ENCODE measurements around the gene HILPDA. TPM values are rescaled to one million over a fixed set of nuclear protein-coding genes. Genes with fewer than 3 reads are reported as not detected.

HILPDA gene
- 61.0 TPM for total RNA-seq

GRCh38 chr7:128455543-128456254, at the start of gene HILPDA:
TSS of gene HILPDA (plus strand) at chr7:128455878. CDS start at chr7:128457269, 1,391 bp downstream.

GRCh38 chr7:128409596-128410450, 45.9 kb upstream of the HILPDA start, which contains the start of gene IMPDH1:
TSS of gene IMPDH1 (minus strand) at chr7:128409982. CDS start at chr7:128409901, 81 bp downstream.

GRCh38 chr7:128476402-128477335, 21.0 kb downstream of the HILPDA start, which contains the start of gene METTL2B:
TSS of gene METTL2B (plus strand) at chr7:128476748. CDS start at chr7:128476766, 18 bp downstream.

Small RNAs within 50 kb of the gene (small RNA-seq; reads per million reads assigned to genes)
- not detected for gene AC010655.1 (ENCODE audit: low replicate concordance)
- gene AC010655.2 (ENCODE audit: low replicate concordance): not detected
- gene RF00017 (ENCODE audit: low replicate concordance): not detected
- not detected for gene RNU7-54P (ENCODE audit: low replicate concordance)

Other genes starting within 250 kb of the HILPDA start
- gene LEP, start 214.6 kb upstream of the HILPDA start, total RNA-seq: 0.70 TPM
- 16.2 TPM for gene RBM28, start 112.0 kb upstream of the HILPDA start, total RNA-seq
- gene PRRT4, start 94.2 kb upstream of the HILPDA start, total RNA-seq: 3.3 TPM
- 21.8 TPM for gene IMPDH1, start 45.9 kb upstream of the HILPDA start, total RNA-seq
- gene METTL2B, start 20.9 kb downstream of the HILPDA start, total RNA-seq: 25.9 TPM
- 0.82 TPM for gene GARIN1A, start 216.4 kb downstream of the HILPDA start, total RNA-seq

All from metanephros (tissue), 2 donors.